A549 (cell line): ENCODE results near the gene PIGK. TPM values are rescaled to one million over a fixed set of nuclear protein-coding genes. Genes with fewer than 3 reads are reported as not detected.

ENCODE experiments used
- polyA plus RNA-seq, 4 experiments: library from polyadenylated mRNA; depleted of rRNA in 3 of 4; stranded (reverse); fragments of >200 nt; fragmentation: RNase III in 1 of 4; extraction: RNeasy Plus Mini Kit Qiagen cat#74134 plus additional on column Dnase treatment in 1 of 4; gene quantifications; 2 replicates in 3 of 4; 3 replicates in 1 of 4; pipeline ENCODE4 v1.2.3, GENCODE V29; 2011 to 2017
- small RNA-seq, 6 experiments: library from RNA; depleted of rRNA; stranded (forward); fragments of <200 nt; gene quantifications; one replicate each; pipeline ENCODE3, GENCODE V24; 2012

PIGK gene
- polyA plus RNA-seq, 2 of the 4 experiments (the other 2 are of a cell fraction) = 31.2 to 38.5 TPM

Small RNA genes within 50 kb of the gene (small RNA-seq; reads per million reads assigned to genes)
- 0 reads per million in 6 experiments for gene MIR7156

Other genes with a start within 250 kb of the PIGK start
- gene AK5, start 62.6 kb upstream of the PIGK start, polyA plus RNA-seq (2011; rRNA removed) = 4.4 and 4.9 TPM in 2 replicates
- gene AK5, start 62.6 kb upstream of the PIGK start, polyA plus RNA-seq (2017; fragmentation: RNase III; extraction: RNeasy Plus Mini Kit Qiagen cat#74134 plus additional on column Dnase treatment) = 5.1 to 8.9 TPM (median 6.1 TPM) in 3 replicates